GM19455 (cell line): ENCODE data around the gene HSPD1.

ENCODE experiments used
- ATAC-seq: cut with Tn5 transposase; IDR thresholded peaks from one replicate; pipeline ENCODE4 v1.9.1; 2021; ENCODE audit not compliant: unreplicated experiment

HSPD1 gene

DNA sequence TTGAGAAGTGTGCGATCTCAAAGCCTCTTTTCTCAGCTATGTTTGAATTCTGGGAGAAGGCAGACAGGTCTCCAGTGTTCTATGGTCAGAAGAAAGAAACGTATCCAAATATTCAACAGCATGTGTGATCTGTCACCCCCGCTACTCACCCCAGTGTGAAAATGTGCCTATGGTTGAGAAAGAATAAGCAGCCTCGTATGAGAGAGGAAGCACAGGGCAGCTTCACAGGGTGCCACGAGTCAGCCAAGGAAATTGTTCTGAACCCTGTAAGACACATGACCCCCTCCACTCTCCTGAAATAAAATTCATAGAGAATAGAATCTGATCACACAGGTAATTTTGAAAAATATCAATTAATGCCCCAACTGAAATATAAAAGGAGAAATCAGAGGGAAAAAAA lies 56.8 kb downstream of the HSPD1 start:
- ATAC-seq, result no peak

DNA sequence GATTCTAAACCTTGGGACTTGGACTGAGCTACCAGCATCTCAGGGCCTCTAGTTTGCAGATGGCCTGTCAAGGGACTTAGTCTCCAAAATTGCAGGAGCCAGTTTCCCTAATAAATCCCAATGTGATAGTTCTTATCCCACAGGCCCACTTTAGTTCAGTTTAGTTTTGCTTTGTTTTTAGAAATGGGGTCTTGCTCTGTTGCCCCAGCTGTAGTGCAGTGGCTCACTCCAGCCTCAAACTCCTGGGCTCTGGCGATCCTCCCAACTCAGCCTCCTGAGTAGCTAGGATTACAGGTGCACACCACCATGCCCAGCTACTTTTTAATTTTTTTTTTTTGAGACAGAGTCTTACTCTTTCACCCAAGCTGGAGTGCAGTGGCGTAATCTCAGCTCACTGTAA lies 62.3 kb downstream of the HSPD1 start:
- ATAC-seq, result no peak
